Measurements from ENCODE around the gene NOS3.

The NOS3 gene

DNA sequence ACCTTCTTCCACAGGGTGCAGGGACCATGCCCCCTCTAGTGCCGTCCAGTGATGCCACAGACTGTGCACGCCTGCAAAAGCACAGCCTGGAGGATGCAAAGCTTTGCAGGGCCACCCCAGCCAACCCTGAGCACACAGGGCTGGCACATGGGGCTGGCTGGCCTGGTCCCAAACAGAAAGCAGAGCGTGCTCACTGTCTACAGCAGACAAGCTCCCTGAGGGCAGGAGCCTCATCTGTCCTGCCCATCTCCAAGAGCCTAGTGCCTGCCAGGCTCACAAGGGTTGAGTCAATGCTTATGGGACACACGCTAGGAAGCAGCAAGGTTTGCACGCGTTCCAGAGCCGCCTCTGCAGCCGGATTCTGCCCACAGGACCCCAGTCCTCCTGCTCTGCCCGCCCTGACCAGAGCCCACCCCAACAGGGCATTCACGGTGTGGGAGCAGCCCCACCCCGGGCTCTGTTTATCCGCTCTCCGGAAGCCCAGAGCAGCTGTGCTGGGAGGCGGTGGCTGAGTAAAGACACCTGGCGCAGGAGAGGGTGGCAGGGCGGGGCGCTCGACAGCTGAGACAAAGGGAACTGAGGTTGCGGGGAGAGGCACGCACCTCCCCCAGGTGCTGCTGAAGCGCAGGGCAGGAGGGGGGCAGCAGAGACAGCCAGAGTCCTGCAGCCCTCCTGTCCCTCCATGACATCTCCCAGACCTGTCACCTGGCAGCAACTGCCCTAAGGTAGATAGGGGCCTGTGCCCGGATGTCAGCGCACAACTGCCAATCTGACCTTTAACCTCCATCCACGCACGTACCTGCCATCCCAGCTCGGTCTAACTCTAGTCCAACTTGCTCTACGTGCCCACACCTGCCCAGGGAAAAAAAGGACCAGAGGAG, 17.0 kb upstream of the NOS3 start:
- Histone ChIP-seq H3K27ac (ENCODE audit: poor library complexity, severe bottlenecking) (no peak overlapping the region), H3K36me3 (ENCODE audit: low read depth) (no peaks in the 10 kb centered on the region), H3K9me3 (ENCODE audit: severe bottlenecking) (no peaks in the 10 kb centered on the region), H3K27me3 (ENCODE audit: insufficient read depth, poor library complexity, severe bottlenecking) (peaks cover 30% of the 10 kb centered on the region), H3K4me3 (ENCODE audit: severe bottlenecking) (no peak overlapping the region), H3K4me1 (ENCODE audit: insufficient read depth, poor library complexity, severe bottlenecking) (no peaks in the 10 kb centered on the region)
- no peak for ATAC-seq (ENCODE audit: low read depth)
- TF ChIP-seq, protein P1, sequence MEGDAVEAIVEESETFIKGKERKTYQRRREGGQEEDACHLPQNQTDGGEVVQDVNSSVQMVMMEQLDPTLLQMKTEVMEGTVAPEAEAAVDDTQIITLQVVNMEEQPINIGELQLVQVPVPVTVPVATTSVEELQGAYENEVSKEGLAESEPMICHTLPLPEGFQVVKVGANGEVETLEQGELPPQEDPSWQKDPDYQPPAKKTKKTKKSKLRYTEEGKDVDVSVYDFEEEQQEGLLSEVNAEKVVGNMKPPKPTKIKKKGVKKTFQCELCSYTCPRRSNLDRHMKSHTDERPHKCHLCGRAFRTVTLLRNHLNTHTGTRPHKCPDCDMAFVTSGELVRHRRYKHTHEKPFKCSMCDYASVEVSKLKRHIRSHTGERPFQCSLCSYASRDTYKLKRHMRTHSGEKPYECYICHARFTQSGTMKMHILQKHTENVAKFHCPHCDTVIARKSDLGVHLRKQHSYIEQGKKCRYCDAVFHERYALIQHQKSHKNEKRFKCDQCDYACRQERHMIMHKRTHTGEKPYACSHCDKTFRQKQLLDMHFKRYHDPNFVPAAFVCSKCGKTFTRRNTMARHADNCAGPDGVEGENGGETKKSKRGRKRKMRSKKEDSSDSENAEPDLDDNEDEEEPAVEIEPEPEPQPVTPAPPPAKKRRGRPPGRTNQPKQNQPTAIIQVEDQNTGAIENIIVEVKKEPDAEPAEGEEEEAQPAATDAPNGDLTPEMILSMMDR (IDR thresholded peaks at IDR 0.05; ENCODE audit: poor library complexity, severe bottlenecking) = no peak
- DNase-seq (ENCODE audit: low spot score) = no peak

DNA sequence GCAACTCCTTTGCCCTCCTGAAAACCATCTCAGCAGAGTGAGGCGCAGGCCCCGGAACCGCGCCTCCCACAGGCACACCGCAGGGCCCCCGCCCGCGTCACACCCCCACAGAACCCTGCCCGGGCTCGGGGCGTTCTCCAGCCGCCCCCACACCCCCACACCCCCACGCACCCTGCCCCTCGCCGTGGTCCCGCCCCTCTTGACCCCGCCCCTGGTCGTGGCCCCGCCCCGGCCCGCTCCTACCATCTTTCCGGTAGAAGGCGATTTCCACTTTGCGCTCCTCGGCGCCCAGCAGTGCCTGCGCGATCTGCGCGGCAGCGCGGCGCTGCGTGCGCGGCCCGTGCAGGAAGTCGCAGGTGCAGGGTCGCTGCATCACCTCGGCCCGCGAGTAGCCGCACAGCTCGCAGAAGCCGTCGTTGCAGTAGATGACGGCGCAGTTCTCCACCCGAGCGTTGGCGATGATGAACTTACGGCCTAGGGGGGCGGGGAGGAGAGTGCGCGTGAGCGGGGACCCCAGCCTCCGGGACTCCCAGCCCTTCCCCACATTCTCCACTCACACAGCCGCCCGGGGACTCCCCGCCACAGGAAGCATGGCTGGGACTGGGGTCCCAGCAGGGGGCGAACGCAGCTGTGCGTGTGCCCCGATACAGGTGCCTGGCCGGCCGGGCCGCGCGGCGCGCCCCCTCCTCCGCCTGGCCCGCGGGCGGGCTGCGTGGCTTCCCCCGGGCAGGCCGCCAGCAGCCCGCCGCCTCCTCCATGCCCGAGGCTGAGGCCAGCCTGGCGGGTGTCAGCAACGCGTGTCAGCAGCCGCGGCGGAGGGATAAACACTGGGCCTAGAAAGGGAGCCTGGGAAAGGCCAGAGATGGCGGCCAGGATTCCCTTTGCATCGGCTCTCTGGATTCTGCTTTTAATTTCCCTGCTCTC, 16.1 kb upstream of the NOS3 start:
- H3K9me3 ChIP-seq (ENCODE audit: severe bottlenecking) = no peaks in the 10 kb centered on the region
- H3K36me3 ChIP-seq (ENCODE audit: low read depth) = no peaks in the 10 kb centered on the region
- ATAC-seq (ENCODE audit: low read depth) = peak; percentile 40
- H3K27me3 ChIP-seq (ENCODE audit: insufficient read depth, poor library complexity, severe bottlenecking) = peaks cover 31% of the 10 kb centered on the region
- H3K27ac ChIP-seq (ENCODE audit: poor library complexity, severe bottlenecking) = no peak overlapping the region
- TF ChIP-seq, protein P1 (IDR thresholded peaks at IDR 0.05; ENCODE audit: poor library complexity, severe bottlenecking) = peak; percentile 16
- H3K4me1 ChIP-seq (ENCODE audit: insufficient read depth, poor library complexity, severe bottlenecking) = no peaks in the 10 kb centered on the region
- H3K4me3 ChIP-seq (ENCODE audit: severe bottlenecking) = peak overlapping the region; percentile 35
- no peak for DNase-seq (ENCODE audit: low spot score)

DNA sequence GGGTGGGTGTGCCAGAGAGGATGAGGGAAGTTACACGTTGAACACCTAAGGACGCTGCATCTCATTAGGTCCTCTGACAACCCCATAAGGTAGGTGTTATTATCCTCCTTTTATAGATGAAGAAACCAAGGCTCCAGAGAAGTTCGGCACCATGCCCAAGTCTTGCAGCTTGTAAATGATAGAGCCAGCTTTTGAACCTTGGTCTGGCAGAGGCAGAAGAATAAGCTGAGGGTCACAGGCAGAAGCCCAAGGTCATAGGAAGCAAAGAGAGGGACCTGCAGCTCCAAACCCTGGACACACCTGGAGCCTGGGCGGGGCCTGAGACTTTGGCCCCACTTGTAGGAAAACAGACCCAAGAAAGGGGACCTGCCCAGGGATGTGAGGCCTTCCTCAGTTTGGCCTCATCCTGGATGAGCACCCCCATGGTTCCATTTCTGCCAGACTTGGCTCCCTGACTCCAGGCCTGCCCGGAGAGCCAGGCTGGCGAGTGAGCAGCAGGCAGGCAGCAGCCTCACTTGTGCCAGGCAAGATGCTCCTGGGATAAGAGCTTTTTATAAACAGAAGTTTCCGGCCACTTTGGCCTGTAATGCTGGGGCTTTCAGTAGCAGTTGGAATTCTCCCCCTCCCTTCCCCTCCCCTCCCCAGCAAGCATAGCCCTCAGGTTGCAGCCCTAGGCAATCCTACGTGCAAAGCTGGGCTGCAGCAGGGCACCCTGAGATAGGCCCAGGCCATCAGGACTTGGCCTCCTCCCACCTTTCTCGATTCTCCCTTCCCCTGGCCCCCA, 15.1 kb upstream of the NOS3 start:
- H3K27me3 ChIP-seq (ENCODE audit: insufficient read depth, poor library complexity, severe bottlenecking) = peaks cover 41% of the 10 kb centered on the region
- DNase-seq (ENCODE audit: low spot score) (no peak), ATAC-seq (ENCODE audit: low read depth) (no peak)
- TF ChIP-seq, protein P1 (IDR thresholded peaks at IDR 0.05; ENCODE audit: poor library complexity, severe bottlenecking) = no peak
- H3K9me3 ChIP-seq (ENCODE audit: severe bottlenecking) = no peaks in the 10 kb centered on the region
- no peaks in the 10 kb centered on the region for H3K36me3 ChIP-seq (ENCODE audit: low read depth)
- no peak overlapping the region for H3K4me3 ChIP-seq (ENCODE audit: severe bottlenecking)
- no peaks in the 10 kb centered on the region for H3K4me1 ChIP-seq (ENCODE audit: insufficient read depth, poor library complexity, severe bottlenecking)
- no peak overlapping the region for H3K27ac ChIP-seq (ENCODE audit: poor library complexity, severe bottlenecking)

DNA sequence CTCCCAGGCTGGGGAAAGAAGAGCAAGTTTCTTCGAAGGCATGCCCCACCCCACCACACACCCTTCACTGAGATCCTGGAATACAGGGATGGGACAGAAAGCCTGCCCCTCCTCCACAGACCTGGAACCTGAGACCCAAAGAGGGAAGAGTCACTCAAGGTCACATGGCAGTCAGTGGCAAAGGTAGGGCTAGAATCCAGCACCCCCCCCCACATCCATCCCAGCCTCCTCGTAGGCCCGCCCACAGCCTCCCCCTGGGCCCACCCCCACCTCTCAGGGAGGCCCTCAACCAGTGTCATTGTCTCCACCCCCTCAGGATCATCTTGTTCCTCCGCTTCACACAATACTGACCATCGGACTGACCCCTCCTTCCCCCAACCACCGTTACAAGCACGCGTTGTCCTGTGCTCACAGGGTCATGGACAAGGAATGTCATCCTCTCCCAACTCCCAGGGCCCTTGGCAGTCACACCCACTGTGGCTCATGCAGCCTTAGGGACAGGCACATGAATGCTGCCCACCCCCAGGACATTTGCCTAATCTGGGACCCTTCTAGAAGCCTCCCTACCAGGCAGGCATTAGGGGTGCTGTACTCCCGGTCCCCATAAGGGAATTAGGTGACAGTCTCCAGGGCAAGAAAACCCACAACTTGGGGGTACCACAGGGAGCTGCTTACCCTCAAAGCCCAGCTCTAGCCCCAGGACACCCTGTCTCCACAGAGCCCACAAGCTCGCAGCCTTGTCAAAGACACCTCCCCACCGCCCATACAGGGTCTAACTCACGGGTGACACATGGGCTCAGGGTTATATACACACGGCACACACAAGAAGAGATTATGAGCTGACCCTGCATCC, 14.1 kb upstream of the NOS3 start:
- Histone ChIP-seq H3K4me1 (ENCODE audit: insufficient read depth, poor library complexity, severe bottlenecking) (no peaks in the 10 kb centered on the region), H3K36me3 (ENCODE audit: low read depth) (no peaks in the 10 kb centered on the region), H3K4me3 (ENCODE audit: severe bottlenecking) (no peak overlapping the region), H3K27me3 (ENCODE audit: insufficient read depth, poor library complexity, severe bottlenecking) (peaks cover 51% of the 10 kb centered on the region), H3K27ac (ENCODE audit: poor library complexity, severe bottlenecking) (no peak overlapping the region), H3K9me3 (ENCODE audit: severe bottlenecking) (no peaks in the 10 kb centered on the region)
- no peak for DNase-seq (ENCODE audit: low spot score)
- no peak for ATAC-seq (ENCODE audit: low read depth)
- TF ChIP-seq, protein P1 (IDR thresholded peaks at IDR 0.05; ENCODE audit: poor library complexity, severe bottlenecking) = no peak

All from RWPE2 (cell line).